Mucosa of descending colon (tissue), 3 donors: Measurements from ENCODE around the gene ABCC11. TPM values are rescaled to one million over a fixed set of nuclear protein-coding genes. Genes with fewer than 3 reads are reported as not detected.

Source experiments
- ATAC-seq: fragments of 200-7000 bp; cut with Tn5 transposase; one replicate; pipeline ENCODE4 v1.9.1; 2020; ENCODE audit warnings: mild to moderate bottlenecking, moderate library complexity
- DNase-seq, 3 donors: peaks; one replicate each; pipeline ENCODE4 v3.0.0-alpha.2; 2020
- H3K36me3 ChIP-seq: fragments of 200-600 bp; one replicate; pipeline ENCODE4 v1.8.0; 2021; ENCODE audit warnings: low read depth, mild to moderate bottlenecking
- H3K4me1 ChIP-seq: fragments of 200-600 bp; one replicate; pipeline ENCODE4 v1.8.0; 2021; ENCODE audit warnings: low read depth, mild to moderate bottlenecking
- H3K4me3 ChIP-seq: fragments of 200-600 bp; one replicate; pipeline ENCODE4 v1.8.0; 2021; ENCODE audit warnings: mild to moderate bottlenecking
- H3K9me3 ChIP-seq: fragments of 200-600 bp; one replicate; pipeline ENCODE4 v1.8.0; 2021; ENCODE audit warnings: mild to moderate bottlenecking
- CTCF ChIP-seq: fragments of 200-600 bp; IDR thresholded peaks from one replicate; pipeline ENCODE4 v1.8.0; 2022; ENCODE audit warnings: antibody characterized with exemption, mild to moderate bottlenecking
- intact Hi-C, 2 donors: fragments of 100-400 bp; cut with DNase I in 1 of 2; cut with micrococcal nuclease in 1 of 2; formaldehyde crosslinking; loops; one replicate each; pipeline versions ENCODE4 v1.11.0 to v1.11.1; 2022; cut with DNase I, micrococcal nuclease
- total RNA-seq, 3 donors: library from RNA; stranded (reverse); fragmentation: NEBNext Ultra II Directional in 2 of 3; extraction: Animal tissue kit (Norgen Biotek cat#: 25700) in 2 of 3; gene quantifications; one replicate each; pipeline versions ENCODE4 v1.2.1 to v1.2.4, GENCODE V29; 2021 to 2023
- donor health status: DM: no; HTN: no; CAD: no; lungs with moderate emphysema.
- donor health status: DM: no; HTN: no; CAD: no.
- donor health status: DM: no; HTN: yes; CAD: no.

The ABCC11 gene
- total RNA-seq, 3 donors from 2014 or later, result 0.32 to 0.35 (median 0.34) TPM

GRCh38 chr16:48118841-48119240 is 128.5 kb downstream of the ABCC11 start:
- ATAC-seq (no peak), DNase-seq (no peak)
- H3K4me1 ChIP-seq, result no peaks in the 10 kb centered on the region
- H3K9me3 ChIP-seq, result no peaks in the 10 kb centered on the region
- no peak for TF ChIP-seq CTCF
- no peaks in the 10 kb centered on the region for H3K36me3 ChIP-seq
- H3K4me3 ChIP-seq, result no peak overlapping the region
- intact Hi-C loops, result no loop called here

GRCh38 chr16:48117217-48118105 is 129.9 kb downstream of the ABCC11 start:
- Histone ChIP-seq H3K9me3 (no peaks in the 10 kb centered on the region), H3K36me3 (no peaks in the 10 kb centered on the region), H3K4me1 (no peaks in the 10 kb centered on the region), H3K4me3 (no peak overlapping the region)
- TF ChIP-seq CTCF, result no peak
- intact Hi-C loops, result no loop called here
- ATAC-seq (peak; percentile 52), DNase-seq (peak in 2 of 3 donors; percentile 37 to 47)

Other genes starting within 250 kb of the ABCC11 start
- not detected for gene ABCC12, start 91.5 kb downstream of the ABCC11 start, total RNA-seq
- 10 to 100 TPM; 55.8 to 80.4 (median 68.4) TPM for gene LONP2, start 3.2 kb downstream of the ABCC11 start, total RNA-seq
- 10 to 100 TPM; 26.8 to 36.2 (median 27.1) TPM for gene SIAH1, start 137.9 kb upstream of the ABCC11 start, total RNA-seq